Measurements from ENCODE around the gene DZIP1L.

The DZIP1L gene

DNA sequence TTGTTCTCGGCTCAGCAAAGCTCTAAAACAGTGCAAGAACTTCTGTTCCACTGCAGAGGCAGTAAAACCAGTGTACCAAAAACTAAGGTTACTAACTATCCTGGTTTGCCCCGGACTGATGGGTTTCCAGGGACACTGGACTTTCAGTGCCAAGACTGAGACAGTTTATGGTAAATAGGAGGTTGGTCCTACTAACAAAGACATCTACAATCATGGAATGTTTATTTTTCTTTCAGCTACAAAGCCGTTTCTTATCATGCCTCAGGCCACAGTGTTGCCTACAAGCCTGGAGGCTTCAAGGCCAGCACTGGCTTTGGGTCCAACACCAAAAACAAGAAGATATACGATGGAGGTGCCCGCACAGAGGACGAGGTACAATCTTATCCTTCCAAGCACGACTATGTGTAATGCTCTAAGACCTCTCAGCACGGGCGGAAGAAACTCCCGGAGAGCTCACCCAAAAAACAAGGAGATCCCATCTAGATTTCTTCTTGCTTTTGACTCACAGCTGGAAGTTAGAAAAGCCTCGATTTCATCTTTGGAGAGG is 84.6 kb downstream of the DZIP1L start:
- DNase-seq: no peak

DNA sequence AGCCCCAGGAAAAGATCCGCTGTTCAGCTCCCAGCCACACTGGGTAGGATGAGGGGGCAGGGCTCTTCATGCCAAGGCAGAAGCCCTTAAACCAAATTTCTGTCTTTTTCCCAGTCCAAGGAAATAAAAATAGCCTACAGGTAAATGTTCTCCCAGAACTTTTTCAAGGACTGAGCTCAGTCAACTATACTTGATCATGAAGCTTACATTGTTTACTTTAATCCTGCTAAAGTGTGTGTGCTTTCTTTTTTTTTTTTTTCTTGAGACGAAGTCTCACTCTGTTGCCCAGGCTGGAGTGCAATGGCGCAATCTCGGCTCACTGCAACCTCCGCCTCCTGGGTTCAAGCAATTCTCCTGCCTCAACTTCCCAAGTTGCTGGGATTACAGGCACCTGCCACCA is 87.6 kb downstream of the DZIP1L start:
- DNase-seq: no peak

DNA sequence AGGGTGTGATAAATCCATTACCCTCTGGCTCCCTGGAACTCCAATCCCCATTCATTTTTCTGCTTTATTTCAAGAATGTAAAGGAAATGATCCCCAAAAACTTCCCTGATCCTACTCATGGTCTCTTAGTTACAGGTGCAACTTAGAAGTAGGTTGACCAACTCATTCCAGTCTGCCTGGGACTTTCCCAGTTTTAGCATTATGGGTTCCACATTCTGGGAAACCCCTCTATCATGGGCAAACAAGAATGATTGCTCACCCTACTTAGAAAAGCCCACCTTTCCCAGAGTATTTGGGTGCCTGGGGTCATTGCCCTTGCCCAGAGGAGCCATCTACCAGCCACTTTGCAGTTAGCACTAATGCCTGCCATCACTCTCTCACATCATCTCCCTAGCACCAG is 89.9 kb downstream of the DZIP1L start:
- no peak for DNase-seq

DNA sequence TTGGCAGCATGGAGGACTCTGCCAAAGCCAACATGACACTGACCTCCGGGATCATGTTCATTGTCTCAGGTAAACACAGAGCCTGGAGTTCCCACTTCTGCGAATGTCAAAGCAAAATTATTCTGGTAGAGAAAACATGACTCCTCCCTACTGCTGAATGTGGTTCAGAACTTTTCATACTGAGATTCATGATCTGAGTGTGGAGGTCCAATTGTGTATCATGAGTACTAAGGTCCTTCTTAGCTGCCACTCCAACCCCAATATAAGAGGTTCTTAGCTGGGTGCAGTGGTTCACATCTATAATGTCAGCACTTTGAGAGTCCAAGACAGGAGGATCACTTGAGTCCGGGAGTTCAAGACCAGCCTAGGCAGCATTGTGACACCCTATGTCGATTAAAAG is 91.7 kb downstream of the DZIP1L start:
- no peak for DNase-seq

DNA sequence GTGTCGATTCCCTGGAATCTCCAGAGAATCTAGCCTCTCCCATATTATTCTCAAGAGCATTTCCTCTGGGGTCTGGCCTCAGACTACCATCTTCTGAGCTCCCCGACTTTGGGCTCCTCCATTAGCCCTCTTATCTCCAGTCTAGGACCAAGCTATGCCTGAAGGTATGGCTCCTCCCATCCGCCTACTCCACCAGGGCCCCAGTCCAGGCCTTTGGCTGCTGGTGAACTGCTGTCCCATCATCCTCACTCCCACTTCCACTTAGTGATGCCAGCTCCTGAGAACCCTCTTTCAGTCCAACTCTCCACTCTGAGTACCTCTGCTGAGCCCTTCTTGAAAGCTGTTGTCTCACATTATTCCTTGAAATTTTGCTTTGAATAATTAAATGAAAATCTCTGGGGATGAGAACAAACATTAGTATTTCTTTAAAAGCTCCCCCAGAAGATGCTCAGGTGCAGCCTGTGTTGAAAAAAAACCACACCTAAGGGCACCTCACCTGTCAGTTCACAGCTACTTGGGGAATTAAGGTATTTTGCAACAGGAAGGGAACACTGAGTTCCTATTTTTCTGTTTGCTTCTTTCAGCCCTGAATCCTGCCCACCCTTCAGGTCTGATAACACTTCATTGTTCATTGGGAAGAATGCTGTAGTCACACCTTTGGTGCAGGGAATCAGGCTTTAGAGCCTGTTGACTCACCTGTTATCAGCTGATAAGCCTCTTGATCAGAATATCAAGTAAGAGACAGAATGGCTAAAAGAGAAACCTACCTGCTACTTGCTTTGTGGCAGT is 95.9 kb downstream of the DZIP1L start:
- DNase-seq: no peak

DNA sequence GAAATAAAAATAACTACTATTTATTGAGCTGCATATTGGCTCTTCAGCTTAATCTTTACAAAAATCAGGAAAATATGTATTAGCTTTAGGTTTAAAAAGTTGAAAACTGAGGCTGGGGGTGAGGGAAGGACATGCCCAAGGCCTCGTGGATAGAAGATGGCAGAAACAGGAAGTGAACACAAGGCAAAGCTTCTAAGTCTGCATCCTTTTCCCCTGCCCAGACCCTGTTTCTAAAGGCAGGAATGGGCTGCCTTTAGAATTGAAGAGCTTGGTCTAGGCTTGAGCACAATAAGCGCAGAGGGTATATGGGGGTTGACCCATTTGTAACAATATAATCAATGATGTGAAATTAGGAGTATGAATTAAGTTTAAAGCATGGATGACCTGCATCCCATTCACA is 99.3 kb downstream of the DZIP1L start:
- DNase-seq: no peak

DNA sequence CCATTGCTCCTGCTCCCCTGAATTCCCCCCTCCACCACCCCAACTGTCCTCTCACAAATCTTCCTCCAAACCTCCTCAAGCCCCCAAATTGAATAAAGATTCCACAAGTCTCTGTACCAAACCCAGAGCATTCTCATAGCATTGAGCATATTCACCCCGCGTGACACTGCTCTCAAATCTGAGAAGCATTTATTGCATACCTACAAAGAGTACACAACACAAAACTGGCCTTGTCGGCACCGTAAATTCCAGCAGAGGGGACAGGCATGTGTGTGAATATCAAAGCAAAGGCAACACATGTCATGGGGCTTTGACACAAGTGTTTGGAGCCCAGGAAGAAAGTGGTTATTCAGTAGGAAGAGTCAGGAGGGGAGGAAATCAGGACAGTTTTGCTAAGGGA is 102.9 kb downstream of the DZIP1L start:
- no peak for DNase-seq
